Measurements from ENCODE around the gene SLC25A21. TPM values are rescaled to one million over a fixed set of nuclear protein-coding genes. Genes with fewer than 3 reads are reported as not detected.
"Not testable (repeated sequence)": the region's sequence is repeated elsewhere in the genome, so short reads cannot be mapped to it uniquely, and the experiment has no call there.

Gene SLC25A21
- total RNA-seq, 6 experiments from 2014 or later = 0.09 to 0.37 (median 0.18) TPM; not detected in 1

DNA sequence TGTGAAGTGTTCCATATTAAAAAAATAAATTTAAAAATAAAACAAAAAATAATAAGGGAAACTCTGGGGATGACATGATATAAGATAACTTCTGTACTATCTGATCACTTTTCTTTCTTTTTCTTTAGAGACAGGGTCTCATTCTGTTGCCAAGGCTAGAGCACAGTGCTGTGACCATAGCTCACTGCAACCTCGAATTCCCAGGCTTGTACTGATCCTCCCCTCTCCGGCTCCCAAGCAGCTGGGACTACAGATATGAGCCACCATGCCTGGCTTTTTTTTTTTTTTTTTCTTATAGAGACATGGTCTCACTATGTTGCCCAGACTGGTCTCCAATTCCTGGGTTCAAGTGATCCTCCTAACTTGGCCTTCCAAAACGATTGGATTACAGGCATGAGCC, 14.9 kb upstream of the SLC25A21 start:
- no peaks in the 10 kb centered on the region for H3K36me3 ChIP-seq
- no peak for ATAC-seq
- intact Hi-C loops (cut with DNase I) = no loop called here
- no peak overlapping the region for H3K27ac ChIP-seq
- no peaks in the 10 kb centered on the region for H3K9me3 ChIP-seq
- no peak for TF ChIP-seq POLR2A (IDR thresholded peaks at IDR 0.05)
- TF ChIP-seq, protein P1, sequence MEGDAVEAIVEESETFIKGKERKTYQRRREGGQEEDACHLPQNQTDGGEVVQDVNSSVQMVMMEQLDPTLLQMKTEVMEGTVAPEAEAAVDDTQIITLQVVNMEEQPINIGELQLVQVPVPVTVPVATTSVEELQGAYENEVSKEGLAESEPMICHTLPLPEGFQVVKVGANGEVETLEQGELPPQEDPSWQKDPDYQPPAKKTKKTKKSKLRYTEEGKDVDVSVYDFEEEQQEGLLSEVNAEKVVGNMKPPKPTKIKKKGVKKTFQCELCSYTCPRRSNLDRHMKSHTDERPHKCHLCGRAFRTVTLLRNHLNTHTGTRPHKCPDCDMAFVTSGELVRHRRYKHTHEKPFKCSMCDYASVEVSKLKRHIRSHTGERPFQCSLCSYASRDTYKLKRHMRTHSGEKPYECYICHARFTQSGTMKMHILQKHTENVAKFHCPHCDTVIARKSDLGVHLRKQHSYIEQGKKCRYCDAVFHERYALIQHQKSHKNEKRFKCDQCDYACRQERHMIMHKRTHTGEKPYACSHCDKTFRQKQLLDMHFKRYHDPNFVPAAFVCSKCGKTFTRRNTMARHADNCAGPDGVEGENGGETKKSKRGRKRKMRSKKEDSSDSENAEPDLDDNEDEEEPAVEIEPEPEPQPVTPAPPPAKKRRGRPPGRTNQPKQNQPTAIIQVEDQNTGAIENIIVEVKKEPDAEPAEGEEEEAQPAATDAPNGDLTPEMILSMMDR (IDR thresholded peaks at IDR 0.05) = no peak
- no peak overlapping the region for H3K4me3 ChIP-seq
- H3K27me3 ChIP-seq = no peaks in the 10 kb centered on the region
- DNase-seq = no peak
- H3K4me1 ChIP-seq = no peaks in the 10 kb centered on the region
- 63% methylated on average over 3 of the region's 3 CpGs for WGBS (ENCODE audit: insufficient coverage, low coverage, low lambda C conversion rate, missing lambda C conversion rate)

DNA sequence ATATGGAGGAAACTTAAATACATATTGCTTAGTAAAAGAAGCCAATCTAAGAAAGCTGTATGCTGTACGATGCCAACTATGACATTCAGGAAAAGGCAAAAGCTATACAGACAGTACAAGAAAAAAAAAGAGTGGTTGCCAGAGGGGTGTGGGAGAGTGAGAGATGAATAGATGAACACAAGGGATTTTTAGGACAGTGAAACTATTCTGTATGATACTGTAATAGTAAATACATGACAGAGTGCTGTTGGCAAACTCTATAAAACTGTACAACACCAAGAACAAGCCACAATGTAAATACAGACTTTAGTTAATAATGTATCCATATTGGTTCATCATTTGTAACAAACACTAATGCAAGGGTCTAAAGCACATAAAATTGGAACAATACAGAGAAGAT, 14.5 kb upstream of the SLC25A21 start:
- intact Hi-C loops (cut with DNase I) = no loop called here
- Histone ChIP-seq H3K27me3 (no peaks in the 10 kb centered on the region), H3K4me3 (no peak overlapping the region), H3K36me3 (no peaks in the 10 kb centered on the region), H3K27ac (no peak overlapping the region), H3K9me3 (no peaks in the 10 kb centered on the region), H3K4me1 (no peaks in the 10 kb centered on the region)
- no peak for DNase-seq
- no peak for ATAC-seq
- 75% methylated on average over 1 of the region's 1 CpG for WGBS (ENCODE audit: insufficient coverage, low coverage, low lambda C conversion rate, missing lambda C conversion rate)
- TF ChIP-seq, protein P1 (IDR thresholded peaks at IDR 0.05) = no peak
- TF ChIP-seq POLR2A (IDR thresholded peaks at IDR 0.05) = no peak

GRCh38 chr14:37185670-37186069, 13.3 kb upstream of the SLC25A21 start:
- no peak overlapping the region for H3K27ac ChIP-seq
- H3K4me3 ChIP-seq = no peak overlapping the region
- ATAC-seq (no peak), DNase-seq (no peak)
- H3K4me1 ChIP-seq = peaks cover 0 to 7% (median 0%) of the 10 kb centered on the region in 4 donors
- no peaks in the 10 kb centered on the region for H3K9me3 ChIP-seq
- TF ChIP-seq, protein P1 (IDR thresholded peaks at IDR 0.05) = no peak
- TF ChIP-seq POLR2A (IDR thresholded peaks at IDR 0.05) = no peak
- no peaks in the 10 kb centered on the region for H3K27me3 ChIP-seq
- intact Hi-C loops (cut with DNase I) = no loop called here
- H3K36me3 ChIP-seq = no peaks in the 10 kb centered on the region

GRCh38 chr14:37184520-37184919, 12.1 kb upstream of the SLC25A21 start:
- intact Hi-C loops (cut with DNase I); H3K4me1 ChIP-seq; DNase-seq; H3K27me3 ChIP-seq; ATAC-seq; H3K27ac ChIP-seq; H3K9me3 ChIP-seq; H3K4me3 ChIP-seq; H3K36me3 ChIP-seq: not testable (repeated sequence)
- WGBS (ENCODE audit: insufficient coverage, low coverage, low lambda C conversion rate, missing lambda C conversion rate) = 84% methylated on average over 8 of the region's 8 CpGs

DNA sequence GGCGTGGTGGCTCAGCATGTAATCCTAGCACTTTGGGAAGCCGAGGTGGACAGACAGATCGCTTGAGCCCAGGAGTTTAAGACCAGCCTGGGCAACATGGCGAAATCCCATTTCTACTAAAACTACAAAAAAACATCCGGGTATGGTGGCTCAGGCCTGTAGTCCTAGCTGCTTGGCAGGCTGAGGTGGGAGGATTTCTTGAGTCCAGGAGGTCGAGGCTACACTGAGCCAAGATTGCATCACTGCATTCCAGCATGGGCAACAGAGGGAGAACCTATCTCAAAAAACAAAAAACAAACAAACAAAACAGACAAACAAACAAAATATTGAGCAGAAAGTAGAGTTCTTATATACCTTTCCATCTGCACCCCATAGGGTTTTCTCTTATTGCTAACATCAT, 9.0 kb upstream of the SLC25A21 start:
- H3K4me3 ChIP-seq = no peak overlapping the region
- no peaks in the 10 kb centered on the region for H3K27me3 ChIP-seq
- peak in 3 of 4 donors; percentile 53 to 87 (median 57) for ATAC-seq
- no peaks in the 10 kb centered on the region for H3K9me3 ChIP-seq
- WGBS (ENCODE audit: insufficient coverage, low coverage, low lambda C conversion rate, missing lambda C conversion rate) = 57% methylated on average over 6 of the region's 6 CpGs
- no peaks in the 10 kb centered on the region for H3K36me3 ChIP-seq
- H3K27ac ChIP-seq = no peak overlapping the region
- intact Hi-C loops (cut with DNase I) = no loop called here
- DNase-seq = no peak
- no peak for TF ChIP-seq POLR2A (IDR thresholded peaks at IDR 0.05)
- TF ChIP-seq, protein P1 (IDR thresholded peaks at IDR 0.05) = no peak
- H3K4me1 ChIP-seq = peaks cover 0 to 7% (median 0%) of the 10 kb centered on the region in 4 donors

- H3K27ac ChIP-seq; H3K4me3 ChIP-seq; H3K9me3 ChIP-seq; intact Hi-C loops (cut with DNase I); ATAC-seq; H3K4me1 ChIP-seq; H3K36me3 ChIP-seq; H3K27me3 ChIP-seq; DNase-seq: not testable (repeated sequence)
- 98% methylated on average over 6 of the region's 7 CpGs for WGBS (ENCODE audit: insufficient coverage, low coverage, low lambda C conversion rate, missing lambda C conversion rate)
Observed at GRCh38 chr14:37180886-37181285, 8.5 kb upstream of the SLC25A21 start.
